ENCODE measurements around the gene BCAS3. TPM values are rescaled to one million over a fixed set of nuclear protein-coding genes. Genes with fewer than 3 reads are reported as not detected.

The BCAS3 gene
- total and polyA plus RNA-seq, 4 experiments from 2014 or later: 27.0 to 45.2 (median 41.2) TPM

- Histone ChIP-seq H3K9me3 (ENCODE audit: control insufficient read depth in 1 of 2, low read length in 2 of 2) (no peaks in the 10 kb centered on the region), H3K36me3 (ENCODE audit: insufficient read depth, low read length) (no peaks in the 10 kb centered on the region), H3K27me3 (ENCODE audit: insufficient read depth, low read length) (peaks cover 13% of the 10 kb centered on the region), H3K4me1 (ENCODE audit: insufficient read depth, low read length) (peaks cover 20% of the 10 kb centered on the region), H3K4me3 (ENCODE audit: low read length in 2 of 2) (no peak overlapping the region), H3K27ac (ENCODE audit: low read depth, low read length) (no peak overlapping the region)
- H3K4me3 Mint-ChIP-seq: peak overlapping the region in 6 of 8 donors; percentile 16 to 75 (median 42)
- intact Hi-C loops (cut with micrococcal nuclease): loop anchor here (5.0 kb wide), 2 partner anchors 411 to 691 kb away; no protein-coding TSS in a partner anchor
- no peaks in the 10 kb centered on the region for H3K9me3 Mint-ChIP-seq
- peaks cover 13 to 23% of the 10 kb centered on the region in 2 donors for H3K27me3 Mint-ChIP-seq
- H3K27ac Mint-ChIP-seq: peak overlapping the region in 1 of 7 donors; percentile 24
- DNase-seq: no peak
- ChIA-PET POLR2A (ENCODE audit: partially characterized antibody) (no interaction called here), CTCF (ENCODE audit: partially characterized antibody) (interaction anchor here (0.6 to 3.7 kb wide), 7 partner anchors 9 to 854 kb away, joined by 3 to 13 read pairs (median 6); no protein-coding TSS in a partner anchor)
- peaks cover 10 to 15% (median 14%) of the 10 kb centered on the region in 4 donors for H3K4me1 Mint-ChIP-seq
- no peaks in the 10 kb centered on the region for H3K36me3 Mint-ChIP-seq
Observed at GRCh38 chr17:61413661-61414126, 736.0 kb downstream of the BCAS3 start.

GRCh38 chr17:61414141-61414935 lies 736.7 kb downstream of the BCAS3 start:
- CTCF ChIA-PET (ENCODE audit: partially characterized antibody): interaction anchor here (1.1 to 2.2 kb wide), 4 partner anchors 9 to 652 kb away, joined by 3 to 6 read pairs (median 3); no protein-coding TSS in a partner anchor
- Mint-ChIP-seq H3K9me3 (no peaks in the 10 kb centered on the region), H3K27ac (no peak overlapping the region), H3K4me1 (peaks cover 8 to 12% (median 12%) of the 10 kb centered on the region in 4 donors), H3K27me3 (peaks cover 15 to 26% of the 10 kb centered on the region in 2 donors), H3K4me3 (no peak overlapping the region), H3K36me3 (no peaks in the 10 kb centered on the region)
- no peak overlapping the region for H3K4me3 ChIP-seq (ENCODE audit: low read length in 2 of 2)
- H3K4me1 ChIP-seq (ENCODE audit: insufficient read depth, low read length): peaks cover 14% of the 10 kb centered on the region
- intact Hi-C loops (cut with micrococcal nuclease): loop anchor here (5.0 kb wide), 2 partner anchors 412 to 692 kb away; no protein-coding TSS in a partner anchor
- DNase-seq: no peak
- POLR2A ChIA-PET (ENCODE audit: partially characterized antibody): no interaction called here
- H3K9me3 ChIP-seq (ENCODE audit: control insufficient read depth in 1 of 2, low read length in 2 of 2): no peaks in the 10 kb centered on the region
- peaks cover 9% of the 10 kb centered on the region for H3K27me3 ChIP-seq (ENCODE audit: insufficient read depth, low read length)
- no peaks in the 10 kb centered on the region for H3K36me3 ChIP-seq (ENCODE audit: insufficient read depth, low read length)
- no peak overlapping the region for H3K27ac ChIP-seq (ENCODE audit: low read depth, low read length)

- no peak overlapping the region for H3K4me3 Mint-ChIP-seq
Observed at GRCh38 chr17:61414936-61415251, 737.2 kb downstream of the BCAS3 start.

GRCh38 chr17:61415374-61416210 lies 737.9 kb downstream of the BCAS3 start:
- H3K9me3 Mint-ChIP-seq: no peaks in the 10 kb centered on the region
- no peak overlapping the region for H3K27ac ChIP-seq (ENCODE audit: low read depth, low read length)
- no peak for DNase-seq
- peaks cover 5% of the 10 kb centered on the region for H3K4me1 ChIP-seq (ENCODE audit: insufficient read depth, low read length)
- H3K36me3 ChIP-seq (ENCODE audit: insufficient read depth, low read length): no peaks in the 10 kb centered on the region
- peaks cover 9 to 23% of the 10 kb centered on the region in 2 donors for H3K27me3 Mint-ChIP-seq
- H3K4me3 ChIP-seq (ENCODE audit: low read length in 2 of 2): no peak overlapping the region
- CTCF ChIA-PET (ENCODE audit: partially characterized antibody): interaction anchor here (1.1 to 1.8 kb wide), 3 partner anchors 32 to 419 kb away, joined by 3 read pairs; no protein-coding TSS in a partner anchor
- peaks cover 1% of the 10 kb centered on the region for H3K27me3 ChIP-seq (ENCODE audit: insufficient read depth, low read length)
- intact Hi-C loops (cut with micrococcal nuclease): no loop called here
- peaks cover 2 to 6% (median 2%) of the 10 kb centered on the region in 4 donors for H3K4me1 Mint-ChIP-seq
- no peak overlapping the region for H3K4me3 Mint-ChIP-seq
- H3K9me3 ChIP-seq (ENCODE audit: control insufficient read depth in 1 of 2, low read length in 2 of 2): no peaks in the 10 kb centered on the region
- POLR2A ChIA-PET (ENCODE audit: partially characterized antibody): no interaction called here
- no peak overlapping the region for H3K27ac Mint-ChIP-seq
- no peaks in the 10 kb centered on the region for H3K36me3 Mint-ChIP-seq

More at GRCh38 chr17:61414936-61415251, 737.2 kb downstream of the BCAS3 start:
- H3K4me1 Mint-ChIP-seq: peaks cover 6 to 10% (median 9%) of the 10 kb centered on the region in 4 donors
- POLR2A ChIA-PET (ENCODE audit: partially characterized antibody): no interaction called here
- CTCF ChIA-PET (ENCODE audit: partially characterized antibody): interaction anchor here (1.1 to 1.8 kb wide), 2 partner anchors 32 to 420 kb away, joined by 3 read pairs; no protein-coding TSS in a partner anchor
- H3K9me3 ChIP-seq (ENCODE audit: control insufficient read depth in 1 of 2, low read length in 2 of 2): no peaks in the 10 kb centered on the region
- no peak for DNase-seq
- no peaks in the 10 kb centered on the region for H3K36me3 Mint-ChIP-seq
- H3K27me3 Mint-ChIP-seq: peaks cover 13 to 25% of the 10 kb centered on the region in 2 donors
- no peak overlapping the region for H3K4me3 ChIP-seq (ENCODE audit: low read length in 2 of 2)
- H3K9me3 Mint-ChIP-seq: no peaks in the 10 kb centered on the region
- H3K36me3 ChIP-seq (ENCODE audit: insufficient read depth, low read length): no peaks in the 10 kb centered on the region
- intact Hi-C loops (cut with micrococcal nuclease): loop anchor here (5.0 kb wide), 2 partner anchors 413 to 693 kb away; no protein-coding TSS in a partner anchor
- peaks cover 12% of the 10 kb centered on the region for H3K4me1 ChIP-seq (ENCODE audit: insufficient read depth, low read length)
- H3K27me3 ChIP-seq (ENCODE audit: insufficient read depth, low read length): peaks cover 8% of the 10 kb centered on the region
- no peak overlapping the region for H3K27ac Mint-ChIP-seq
- no peak overlapping the region for H3K27ac ChIP-seq (ENCODE audit: low read depth, low read length)

- peaks cover 0 to 5% (median under 1%) of the 10 kb centered on the region in 4 donors for H3K4me1 Mint-ChIP-seq
- H3K27ac Mint-ChIP-seq: no peak overlapping the region
- Histone ChIP-seq H3K4me3 (ENCODE audit: low read length in 2 of 2) (no peak overlapping the region), H3K36me3 (ENCODE audit: insufficient read depth, low read length) (no peaks in the 10 kb centered on the region), H3K27ac (ENCODE audit: low read depth, low read length) (no peak overlapping the region), H3K27me3 (ENCODE audit: insufficient read depth, low read length) (no peaks in the 10 kb centered on the region), H3K4me1 (ENCODE audit: insufficient read depth, low read length) (peaks cover 3% of the 10 kb centered on the region), H3K9me3 (ENCODE audit: control insufficient read depth in 1 of 2, low read length in 2 of 2) (no peaks in the 10 kb centered on the region)
- no peaks in the 10 kb centered on the region for H3K9me3 Mint-ChIP-seq
- intact Hi-C loops (cut with micrococcal nuclease): no loop called here
- DNase-seq: no peak
- H3K36me3 Mint-ChIP-seq: no peaks in the 10 kb centered on the region
- H3K4me3 Mint-ChIP-seq: no peak overlapping the region
- peaks cover 11 to 27% of the 10 kb centered on the region in 2 donors for H3K27me3 Mint-ChIP-seq
- ChIA-PET CTCF (ENCODE audit: partially characterized antibody) (interaction anchor here (1.3 to 1.8 kb wide), 2 partner anchors 31 to 83 kb away, joined by 3 read pairs; no protein-coding TSS in a partner anchor), POLR2A (ENCODE audit: partially characterized antibody) (no interaction called here)
Observed at GRCh38 chr17:61416211-61416539, 738.5 kb downstream of the BCAS3 start.

- Mint-ChIP-seq H3K27ac (no peak overlapping the region), H3K36me3 (no peaks in the 10 kb centered on the region), H3K9me3 (no peaks in the 10 kb centered on the region), H3K4me3 (peak overlapping the region in 2 of 8 donors; percentile 13 to 25), H3K27me3 (peaks cover 11 to 32% of the 10 kb centered on the region in 2 donors), H3K4me1 (peaks cover 0 to 5% (median under 1%) of the 10 kb centered on the region in 4 donors)
- no peak overlapping the region for H3K4me3 ChIP-seq (ENCODE audit: low read length in 2 of 2)
- intact Hi-C loops (cut with micrococcal nuclease): no loop called here
- peak in 2 of 5 donors; percentile 36 to 56 for DNase-seq
- no peaks in the 10 kb centered on the region for H3K9me3 ChIP-seq (ENCODE audit: control insufficient read depth in 1 of 2, low read length in 2 of 2)
- H3K36me3 ChIP-seq (ENCODE audit: insufficient read depth, low read length): no peaks in the 10 kb centered on the region
- POLR2A ChIA-PET (ENCODE audit: partially characterized antibody): no interaction called here
- CTCF ChIA-PET (ENCODE audit: partially characterized antibody): interaction anchor here (0.9 to 2.2 kb wide), 4 partner anchors 10 to 420 kb away, joined by 3 to 10 read pairs (median 3); no protein-coding TSS in a partner anchor
- H3K4me1 ChIP-seq (ENCODE audit: insufficient read depth, low read length): peaks cover 3% of the 10 kb centered on the region
- no peaks in the 10 kb centered on the region for H3K27me3 ChIP-seq (ENCODE audit: insufficient read depth, low read length)
- no peak overlapping the region for H3K27ac ChIP-seq (ENCODE audit: low read depth, low read length)
Observed at GRCh38 chr17:61416540-61417363, 739.1 kb downstream of the BCAS3 start.
